ENCODE results near the gene GNPTG.

Gene GNPTG

DNA sequence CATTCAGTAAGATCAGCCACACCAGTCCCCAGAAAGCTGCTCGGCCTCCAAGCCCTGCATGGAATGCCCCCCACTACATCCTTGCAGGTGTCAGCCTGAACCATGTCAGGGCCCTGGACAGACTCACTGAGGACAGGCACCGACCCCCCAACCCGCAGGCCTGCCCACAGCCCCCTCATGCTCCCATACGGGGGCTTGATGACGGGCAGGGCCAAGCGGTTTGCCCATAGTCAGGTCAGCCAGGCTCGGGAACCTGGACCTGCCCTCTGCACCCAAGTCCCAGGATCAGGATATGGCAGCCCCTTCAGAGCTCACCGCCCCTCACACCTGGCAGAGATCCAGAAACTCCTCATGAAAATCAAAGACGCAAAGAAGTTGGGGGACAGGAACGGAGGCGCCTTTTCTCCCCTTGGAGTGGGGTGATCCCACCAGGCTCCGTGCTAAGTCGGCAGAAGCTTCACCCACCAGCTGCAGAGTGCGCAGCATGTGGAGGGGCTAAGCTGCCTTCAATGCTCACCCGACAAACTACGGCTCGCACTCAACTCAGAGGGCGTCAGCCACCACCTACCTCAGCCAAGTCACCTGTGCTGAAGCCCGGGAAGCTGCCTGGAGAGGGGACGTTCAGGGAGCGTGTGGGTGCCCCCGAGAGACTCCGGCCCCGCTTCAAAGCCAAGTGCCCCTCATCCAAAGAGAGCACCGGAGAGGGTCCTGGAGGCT lies 26.5 kb downstream of the GNPTG start:
- Histone ChIP-seq H3K4me3 (ENCODE audit: low read depth, low read length) (peak overlapping the region; percentile 88), H3K27ac (ENCODE audit: low read depth, low read length) (no peak overlapping the region), H3K36me3 (ENCODE audit: control insufficient read depth, insufficient read depth, low read length) (peaks cover 12% of the 10 kb centered on the region; the same call in 1 of the 2 replicates), H3K9ac (ENCODE audit: low read depth, low read length) (peak overlapping the region; percentile 94), H3K4me1 (ENCODE audit: control insufficient read depth, insufficient read depth, low read length) (0 out of 2 replicates have a peak, but pooled peaks cover 2% of the 10 kb centered on the region), H3K9me3 (ENCODE audit: control insufficient read depth, insufficient read depth, low read length) (no peaks in the 10 kb centered on the region), H3K27me3 (ENCODE audit: control insufficient read depth, insufficient read depth, low read length) (no peaks in the 10 kb centered on the region)

DNA sequence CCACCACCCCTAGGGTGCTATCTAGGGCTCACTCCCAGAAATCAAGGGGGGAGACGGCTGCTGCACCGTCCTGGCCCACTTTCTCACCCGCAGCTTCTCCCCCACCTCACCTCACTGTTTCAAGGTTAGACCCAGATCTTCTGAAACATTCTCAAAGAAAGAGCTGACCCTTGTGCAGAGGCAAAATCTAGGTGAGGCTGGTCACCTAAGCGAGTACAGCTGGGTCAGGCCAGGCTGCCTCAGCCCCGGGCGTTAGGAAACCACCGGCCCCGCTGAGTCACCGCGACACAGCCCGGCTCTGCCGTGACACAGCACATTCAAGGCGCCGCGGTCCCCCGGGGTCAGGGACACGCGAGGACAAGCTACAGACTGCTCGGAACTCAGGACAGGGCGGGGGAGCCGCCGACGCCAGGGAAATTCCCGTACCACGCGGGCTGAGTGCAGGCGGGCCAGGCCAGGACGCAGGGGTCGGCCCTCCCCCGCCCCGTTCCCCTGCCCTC lies 27.1 kb downstream of the GNPTG start:
- Histone ChIP-seq H3K4me1 (ENCODE audit: control insufficient read depth, insufficient read depth, low read length) (0 out of 2 replicates have a peak, but pooled peaks cover 2% of the 10 kb centered on the region), H3K9me3 (ENCODE audit: control insufficient read depth, insufficient read depth, low read length) (no peaks in the 10 kb centered on the region), H3K27ac (ENCODE audit: low read depth, low read length) (peak overlapping the region; percentile 85)

GRCh38 chr16:1379304-1380076 lies 27.8 kb downstream of the GNPTG start:
- Histone ChIP-seq H3K27me3 (ENCODE audit: control insufficient read depth, insufficient read depth, low read length) (no peaks in the 10 kb centered on the region), H3K9ac (ENCODE audit: low read depth, low read length) (peak overlapping the region; percentile 94), H3K27ac (ENCODE audit: low read depth, low read length) (peak overlapping the region; percentile 85), H3K4me1 (ENCODE audit: control insufficient read depth, insufficient read depth, low read length) (0 out of 2 replicates have a peak, but pooled peaks cover 2% of the 10 kb centered on the region), H3K36me3 (ENCODE audit: control insufficient read depth, insufficient read depth, low read length) (peaks cover 15% of the 10 kb centered on the region), H3K4me3 (ENCODE audit: low read depth, low read length) (peak overlapping the region; percentile 88), H3K9me3 (ENCODE audit: control insufficient read depth, insufficient read depth, low read length) (no peaks in the 10 kb centered on the region)

More for the DNA sequence above, 27.1 kb downstream of the GNPTG start:
- H3K27me3 ChIP-seq (ENCODE audit: control insufficient read depth, insufficient read depth, low read length) = no peaks in the 10 kb centered on the region
- peak overlapping the region; percentile 88 for H3K4me3 ChIP-seq (ENCODE audit: low read depth, low read length)
- H3K36me3 ChIP-seq (ENCODE audit: control insufficient read depth, insufficient read depth, low read length) = peaks cover 15% of the 10 kb centered on the region
- H3K9ac ChIP-seq (ENCODE audit: low read depth, low read length) = peak overlapping the region; percentile 94

DNA sequence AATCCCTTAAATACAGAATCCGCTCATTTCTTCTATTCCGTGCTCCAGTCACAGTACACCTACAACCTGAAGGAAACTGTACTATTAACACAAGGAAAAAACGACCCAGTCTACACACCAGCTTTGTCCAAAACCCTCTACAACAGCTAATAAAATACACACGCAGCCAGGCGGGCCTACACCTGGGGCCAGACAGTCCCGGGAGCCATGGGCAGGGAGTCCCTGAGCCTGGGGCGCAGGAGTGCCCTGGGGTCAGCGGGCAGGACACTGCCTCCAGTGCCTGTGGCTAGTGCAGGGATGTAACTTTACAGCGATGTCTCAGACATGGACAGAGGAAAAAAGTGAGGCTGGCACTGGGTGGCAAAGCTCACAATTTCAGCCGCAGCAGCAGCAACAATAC lies 28.5 kb downstream of the GNPTG start:
- Histone ChIP-seq H3K27me3 (ENCODE audit: control insufficient read depth, insufficient read depth, low read length) (no peaks in the 10 kb centered on the region), H3K4me3 (ENCODE audit: low read depth, low read length) (peak overlapping the region; percentile 70), H3K9me3 (ENCODE audit: control insufficient read depth, insufficient read depth, low read length) (no peaks in the 10 kb centered on the region), H3K9ac (ENCODE audit: low read depth, low read length) (0 out of 2 replicates have a peak overlapping the region, but pooled peaks have one; percentile 46), H3K36me3 (ENCODE audit: control insufficient read depth, insufficient read depth, low read length) (peaks cover 18% of the 10 kb centered on the region), H3K4me1 (ENCODE audit: control insufficient read depth, insufficient read depth, low read length) (0 out of 2 replicates have a peak, but pooled peaks cover 2% of the 10 kb centered on the region), H3K27ac (ENCODE audit: low read depth, low read length) (peak overlapping the region; percentile 18)

GRCh38 chr16:1381612-1382406 lies 30.1 kb downstream of the GNPTG start:
- Histone ChIP-seq H3K36me3 (ENCODE audit: control insufficient read depth, insufficient read depth, low read length) (peaks cover 14% of the 10 kb centered on the region), H3K9me3 (ENCODE audit: control insufficient read depth, insufficient read depth, low read length) (no peaks in the 10 kb centered on the region), H3K27ac (ENCODE audit: low read depth, low read length) (no peak overlapping the region), H3K4me1 (ENCODE audit: control insufficient read depth, insufficient read depth, low read length) (0 out of 2 replicates have a peak, but pooled peaks cover 2% of the 10 kb centered on the region), H3K4me3 (ENCODE audit: low read depth, low read length) (no peak overlapping the region), H3K9ac (ENCODE audit: low read depth, low read length) (no peak overlapping the region), H3K27me3 (ENCODE audit: control insufficient read depth, insufficient read depth, low read length) (no peaks in the 10 kb centered on the region)

- peaks cover 16% of the 10 kb centered on the region for H3K36me3 ChIP-seq (ENCODE audit: control insufficient read depth, insufficient read depth, low read length)
Measured at GRCh38 chr16:1383556-1383955, 31.8 kb downstream of the GNPTG start.

DNA sequence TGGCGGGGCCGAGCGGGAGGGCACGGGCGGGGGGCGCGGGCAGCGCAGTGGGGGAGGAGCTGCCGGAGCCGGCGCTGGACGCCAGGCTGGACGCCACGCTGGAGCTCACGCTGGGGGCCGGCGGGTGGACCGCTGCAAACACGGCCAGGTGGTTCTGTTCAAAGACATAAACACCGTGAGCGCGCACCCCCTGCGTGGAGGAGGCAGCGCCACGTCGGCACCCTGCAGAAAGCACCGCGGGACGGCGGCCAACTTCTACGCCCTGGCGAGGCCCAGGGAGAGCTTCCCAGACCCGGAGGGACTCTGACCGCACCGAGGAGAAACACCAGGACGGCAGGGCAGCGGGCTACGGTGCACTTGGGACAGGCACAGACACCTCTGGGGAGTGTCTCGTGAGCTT lies 33.5 kb downstream of the GNPTG start:
- H3K4me1 ChIP-seq (ENCODE audit: control insufficient read depth, insufficient read depth, low read length) = no peaks in the 10 kb centered on the region
- H3K27me3 ChIP-seq (ENCODE audit: control insufficient read depth, insufficient read depth, low read length) = no peaks in the 10 kb centered on the region
- no peak overlapping the region for H3K27ac ChIP-seq (ENCODE audit: low read depth, low read length)
- no peak overlapping the region for H3K4me3 ChIP-seq (ENCODE audit: low read depth, low read length)
- H3K9ac ChIP-seq (ENCODE audit: low read depth, low read length) = no peak overlapping the region
- no peaks in the 10 kb centered on the region for H3K9me3 ChIP-seq (ENCODE audit: control insufficient read depth, insufficient read depth, low read length)
- peaks cover 30% of the 10 kb centered on the region for H3K36me3 ChIP-seq (ENCODE audit: control insufficient read depth, insufficient read depth, low read length)

More at GRCh38 chr16:1383556-1383955, 31.8 kb downstream of the GNPTG start:
- Histone ChIP-seq H3K9ac (ENCODE audit: low read depth, low read length) (no peak overlapping the region), H3K27me3 (ENCODE audit: control insufficient read depth, insufficient read depth, low read length) (no peaks in the 10 kb centered on the region), H3K27ac (ENCODE audit: low read depth, low read length) (no peak overlapping the region), H3K4me1 (ENCODE audit: control insufficient read depth, insufficient read depth, low read length) (0 out of 2 replicates have a peak, but pooled peaks cover 2% of the 10 kb centered on the region), H3K4me3 (ENCODE audit: low read depth, low read length) (no peak overlapping the region), H3K9me3 (ENCODE audit: control insufficient read depth, insufficient read depth, low read length) (no peaks in the 10 kb centered on the region)

- H3K9ac ChIP-seq (ENCODE audit: low read depth, low read length) = no peak overlapping the region
- H3K27ac ChIP-seq (ENCODE audit: low read depth, low read length) = no peak overlapping the region
- peaks cover 26% of the 10 kb centered on the region for H3K36me3 ChIP-seq (ENCODE audit: control insufficient read depth, insufficient read depth, low read length)
- H3K4me1 ChIP-seq (ENCODE audit: control insufficient read depth, insufficient read depth, low read length) = no peaks in the 10 kb centered on the region
- H3K27me3 ChIP-seq (ENCODE audit: control insufficient read depth, insufficient read depth, low read length) = no peaks in the 10 kb centered on the region
- H3K9me3 ChIP-seq (ENCODE audit: control insufficient read depth, insufficient read depth, low read length) = no peaks in the 10 kb centered on the region
- H3K4me3 ChIP-seq (ENCODE audit: low read depth, low read length) = no peak overlapping the region
Measured at GRCh38 chr16:1387331-1387730, 35.6 kb downstream of the GNPTG start.

GRCh38 chr16:1389762-1390161 lies 38.0 kb downstream of the GNPTG start:
- Histone ChIP-seq H3K27ac (ENCODE audit: low read depth, low read length) (no peak overlapping the region), H3K9ac (ENCODE audit: low read depth, low read length) (no peak overlapping the region), H3K9me3 (ENCODE audit: control insufficient read depth, insufficient read depth, low read length) (no peaks in the 10 kb centered on the region), H3K36me3 (ENCODE audit: control insufficient read depth, insufficient read depth, low read length) (peaks cover 27% of the 10 kb centered on the region), H3K4me1 (ENCODE audit: control insufficient read depth, insufficient read depth, low read length) (no peaks in the 10 kb centered on the region), H3K27me3 (ENCODE audit: control insufficient read depth, insufficient read depth, low read length) (no peaks in the 10 kb centered on the region), H3K4me3 (ENCODE audit: low read depth, low read length) (no peak overlapping the region)

GRCh38 chr16:1390239-1390779 lies 38.6 kb downstream of the GNPTG start:
- Histone ChIP-seq H3K4me3 (ENCODE audit: low read depth, low read length) (no peak overlapping the region), H3K4me1 (ENCODE audit: control insufficient read depth, insufficient read depth, low read length) (no peaks in the 10 kb centered on the region), H3K36me3 (ENCODE audit: control insufficient read depth, insufficient read depth, low read length) (peaks cover 25% of the 10 kb centered on the region), H3K27ac (ENCODE audit: low read depth, low read length) (no peak overlapping the region), H3K27me3 (ENCODE audit: control insufficient read depth, insufficient read depth, low read length) (no peaks in the 10 kb centered on the region), H3K9me3 (ENCODE audit: control insufficient read depth, insufficient read depth, low read length) (no peaks in the 10 kb centered on the region), H3K9ac (ENCODE audit: low read depth, low read length) (no peak overlapping the region)

Measured in HUES48 (cell line).